HG03108 (cell line): Measurements from ENCODE around the gene AKR1D1.
A peak's percentile ranks its signal among the peaks of the same experiment; 100 is the strongest.
"Not testable (repeated sequence)": the region's sequence is repeated elsewhere in the genome, so short reads cannot be mapped to it uniquely, and the experiment has no call there.

ENCODE experiments used
- ATAC-seq: cut with Tn5 transposase; IDR thresholded peaks from one replicate; pipeline ENCODE4 v1.9.1; 2021; ENCODE audit warnings: moderate library complexity; ENCODE audit not compliant: unreplicated experiment

Gene AKR1D1

GRCh38 chr7:138076196-138076595 lies at the start of gene AKR1D1:
Gene AKR1D1, plus strand, starts transcription at chr7:138076459. Its CDS starts 60 bp downstream, at chr7:138076519.
- no peak for ATAC-seq

- no peak for ATAC-seq
Observed at GRCh38 chr7:138027100-138027499, 49.2 kb upstream of the AKR1D1 start.

GRCh38 chr7:138029126-138029525 lies 47.1 kb upstream of the AKR1D1 start:
- ATAC-seq, result no peak

GRCh38 chr7:138029941-138030340 lies 46.3 kb upstream of the AKR1D1 start:
- ATAC-seq, result no peak

- ATAC-seq, result no peak
Observed at GRCh38 chr7:138030679-138031351, 45.4 kb upstream of the AKR1D1 start.

GRCh38 chr7:138032186-138032585 lies 44.1 kb upstream of the AKR1D1 start:
- ATAC-seq, result peak; percentile 71

- ATAC-seq, result no peak
Observed at GRCh38 chr7:138032770-138033169, 43.5 kb upstream of the AKR1D1 start.

GRCh38 chr7:138033241-138033640 lies 43.0 kb upstream of the AKR1D1 start:
- ATAC-seq, result no peak

- ATAC-seq, result no peak
Observed at GRCh38 chr7:138036135-138036534, 40.1 kb upstream of the AKR1D1 start.

GRCh38 chr7:138040063-138040462 lies 36.2 kb upstream of the AKR1D1 start:
- not testable (repeated sequence) for ATAC-seq

- no peak for ATAC-seq
Observed at GRCh38 chr7:138044897-138045296, 31.4 kb upstream of the AKR1D1 start.

GRCh38 chr7:138047907-138048306 lies 28.4 kb upstream of the AKR1D1 start:
- ATAC-seq, result no peak

- ATAC-seq, result no peak
Observed at GRCh38 chr7:138049505-138050116, 26.6 kb upstream of the AKR1D1 start.

GRCh38 chr7:138051712-138052247 lies 24.5 kb upstream of the AKR1D1 start:
- ATAC-seq, result not testable (repeated sequence)

GRCh38 chr7:138052696-138053095 lies 23.6 kb upstream of the AKR1D1 start:
- no peak for ATAC-seq

- ATAC-seq, result not testable (repeated sequence)
Observed at GRCh38 chr7:138055698-138056097, 20.6 kb upstream of the AKR1D1 start.

- no peak for ATAC-seq
Observed at GRCh38 chr7:138063400-138063799, 12.9 kb upstream of the AKR1D1 start.

- no peak for ATAC-seq
Observed at GRCh38 chr7:138064856-138065357, 11.4 kb upstream of the AKR1D1 start.

- no peak for ATAC-seq
Observed at GRCh38 chr7:138065827-138066226, 10.4 kb upstream of the AKR1D1 start.

- peak; percentile 54 for ATAC-seq
Observed at GRCh38 chr7:138066954-138067394, 9.3 kb upstream of the AKR1D1 start.

- no peak for ATAC-seq
Observed at GRCh38 chr7:138067774-138068173, 8.5 kb upstream of the AKR1D1 start.

GRCh38 chr7:138070908-138071307 lies 5.4 kb upstream of the AKR1D1 start:
- ATAC-seq, result no peak
